ENCODE data around the gene MRPL36. TPM values are rescaled to one million over a fixed set of nuclear protein-coding genes. Genes with fewer than 3 reads are reported as not detected.

Gene MRPL36
- total RNA-seq, 1 experiment from 2014 or later, result 61.2 TPM

DNA sequence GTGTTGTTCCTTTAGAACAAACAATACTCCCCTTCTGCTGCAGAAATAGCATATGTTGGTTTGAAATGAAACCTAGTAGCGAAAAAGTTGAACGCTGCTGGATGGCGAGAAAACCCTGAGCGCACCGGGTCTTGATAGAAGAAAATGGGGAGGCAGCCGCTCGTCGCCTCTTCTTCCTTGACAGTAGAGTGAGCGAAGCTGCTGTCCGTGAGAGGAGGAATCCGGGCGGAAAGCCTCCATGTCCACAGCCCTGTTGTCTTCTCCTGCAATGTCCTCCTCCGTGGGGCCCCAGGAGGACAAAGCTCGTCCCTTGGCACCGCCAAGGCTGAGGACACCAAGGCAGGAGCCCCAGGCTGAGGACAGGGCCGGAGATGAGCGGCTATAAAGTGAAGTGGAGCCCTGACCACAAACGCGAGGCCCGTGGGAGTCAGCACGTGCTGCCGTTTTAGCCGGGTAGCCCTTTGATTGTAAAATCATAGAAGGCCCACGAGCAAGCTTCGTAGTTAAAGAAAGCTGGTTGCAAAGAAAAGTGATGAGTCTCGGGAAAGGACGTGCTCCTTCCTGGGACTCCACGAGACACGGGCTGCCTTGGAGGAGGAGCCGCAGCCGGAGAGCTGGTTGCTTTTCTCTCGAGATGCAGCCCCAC lies 35.6 kb downstream of the MRPL36 start:
- CTCF ChIA-PET, result interaction anchor here (0.6 to 2.6 kb wide), 31 partner anchors 8 to 406 kb away, joined by 3 to 19 read pairs (median 4); partner anchors contain the start of gene NDUFS6
- POLR2A ChIA-PET, result no interaction called here
- no peak for TF ChIP-seq MXD4 (CRISPR knock-in tag; IDR thresholded peaks at IDR 0.05; ENCODE audit: borderline replicate concordance)
- TF ChIP-seq ZNF219 (CRISPR knock-in tag; IDR thresholded peaks at IDR 0.05; ENCODE audit: borderline replicate concordance), result no peak
- TF ChIP-seq, protein P1, sequence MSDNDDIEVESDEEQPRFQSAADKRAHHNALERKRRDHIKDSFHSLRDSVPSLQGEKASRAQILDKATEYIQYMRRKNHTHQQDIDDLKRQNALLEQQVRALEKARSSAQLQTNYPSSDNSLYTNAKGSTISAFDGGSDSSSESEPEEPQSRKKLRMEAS (CRISPR knock-in tag; IDR thresholded peaks at IDR 0.05), result no peak
- H3K27me3 Mint-ChIP-seq (ENCODE audit: low read depth), result no peaks in the 10 kb centered on the region; the same call in 1 of the 2 replicates
- peaks cover 11% of the 10 kb centered on the region for H3K4me1 Mint-ChIP-seq
- DNase-seq (ENCODE audit: low spot score) (no peak), ATAC-seq (no peak)
- H3K27ac Mint-ChIP-seq, result no peak overlapping the region
- no peaks in the 10 kb centered on the region for H3K36me3 Mint-ChIP-seq
- H3K4me3 Mint-ChIP-seq, result no peak overlapping the region
- no peaks in the 10 kb centered on the region for H3K9me3 Mint-ChIP-seq

- peak; percentile 36 for TF ChIP-seq CTCF (IDR thresholded peaks at IDR 0.05)
- TF ChIP-seq ATF1 (CRISPR knock-in tag; IDR thresholded peaks at IDR 0.05), result no peak
- H3K4me3 Mint-ChIP-seq, result no peak overlapping the region
- CTCF ChIA-PET, result interaction anchor here (0.5 to 2.6 kb wide), 39 partner anchors 9 to 407 kb away, joined by 3 to 19 read pairs (median 4); partner anchors contain the start of genes MRPL36 and NDUFS6
- no peaks in the 10 kb centered on the region; the same call in 1 of the 2 replicates for H3K27me3 Mint-ChIP-seq (ENCODE audit: low read depth)
- H3K27ac Mint-ChIP-seq, result no peak overlapping the region
- POLR2A ChIA-PET, result no interaction called here
- H3K4me1 Mint-ChIP-seq, result peaks cover 11% of the 10 kb centered on the region
- DNase-seq (ENCODE audit: low spot score) (peak; percentile 70), ATAC-seq (peak; percentile 79)
- peaks cover 4% of the 10 kb centered on the region for H3K9me3 Mint-ChIP-seq
- peaks cover 4% of the 10 kb centered on the region for H3K36me3 Mint-ChIP-seq
Observed at GRCh38 chr5:1763548-1763911, 36.1 kb downstream of the MRPL36 start.

GRCh38 chr5:1762883-1763547 lies 36.6 kb downstream of the MRPL36 start:
- peaks cover 11% of the 10 kb centered on the region for H3K4me1 Mint-ChIP-seq
- ChIA-PET CTCF (interaction anchor here (0.5 to 2.6 kb wide), 38 partner anchors 9 to 408 kb away, joined by 3 to 19 read pairs (median 4); partner anchors contain the start of genes MRPL36 and NDUFS6), POLR2A (no interaction called here)
- ATAC-seq (no peak), DNase-seq (ENCODE audit: low spot score) (no peak)
- peaks cover 9% of the 10 kb centered on the region for H3K36me3 Mint-ChIP-seq
- TF ChIP-seq ZNF263 (CRISPR knock-in tag; IDR thresholded peaks at IDR 0.05; ENCODE audit: low read depth) (no peak), USF2 (CRISPR knock-in tag; IDR thresholded peaks at IDR 0.05) (no peak), E2F5 (CRISPR knock-in tag; IDR thresholded peaks at IDR 0.05) (no peak), ZNF138 (CRISPR knock-in tag; conservative IDR thresholded peaks at IDR 0.05) (no peak), GRHL2 (CRISPR knock-in tag; IDR thresholded peaks at IDR 0.05; ENCODE audit: insufficient replicate concordance, severe bottlenecking) (no peak), ZMAT4 (CRISPR knock-in tag; IDR thresholded peaks at IDR 0.05) (no peak), TCF7 (CRISPR knock-in tag; IDR thresholded peaks at IDR 0.05; ENCODE audit: low read depth) (no peak)
- TF ChIP-seq, protein P2, sequence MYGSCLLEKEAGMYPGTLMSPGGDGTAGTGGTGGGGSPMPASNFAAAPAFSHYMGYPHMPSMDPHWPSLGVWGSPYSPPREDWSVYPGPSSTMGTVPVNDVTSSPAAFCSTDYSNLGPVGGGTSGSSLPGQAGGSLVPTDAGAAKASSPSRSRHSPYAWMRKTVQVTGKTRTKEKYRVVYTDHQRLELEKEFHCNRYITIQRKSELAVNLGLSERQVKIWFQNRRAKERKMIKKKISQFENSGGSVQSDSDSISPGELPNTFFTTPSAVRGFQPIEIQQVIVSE (CRISPR knock-in tag; IDR thresholded peaks at IDR 0.05; ENCODE audit: borderline replicate concordance), result no peak
- TF ChIP-seq, protein P3, sequence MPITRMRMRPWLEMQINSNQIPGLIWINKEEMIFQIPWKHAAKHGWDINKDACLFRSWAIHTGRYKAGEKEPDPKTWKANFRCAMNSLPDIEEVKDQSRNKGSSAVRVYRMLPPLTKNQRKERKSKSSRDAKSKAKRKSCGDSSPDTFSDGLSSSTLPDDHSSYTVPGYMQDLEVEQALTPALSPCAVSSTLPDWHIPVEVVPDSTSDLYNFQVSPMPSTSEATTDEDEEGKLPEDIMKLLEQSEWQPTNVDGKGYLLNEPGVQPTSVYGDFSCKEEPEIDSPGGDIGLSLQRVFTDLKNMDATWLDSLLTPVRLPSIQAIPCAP (CRISPR knock-in tag; IDR thresholded peaks at IDR 0.05), result no peak
- peaks cover 9% of the 10 kb centered on the region for H3K9me3 Mint-ChIP-seq
- no peak overlapping the region for H3K4me3 Mint-ChIP-seq
- H3K27me3 Mint-ChIP-seq (ENCODE audit: low read depth), result peaks cover 3% of the 10 kb centered on the region; the same call in 1 of the 2 replicates
- no peak overlapping the region for H3K27ac Mint-ChIP-seq
